ENCODE data around the gene PDE6A. TPM values are rescaled to one million over a fixed set of nuclear protein-coding genes. Genes with fewer than 3 reads are reported as not detected.
"Not testable (repeated sequence)": the region's sequence is repeated elsewhere in the genome, so short reads cannot be mapped to it uniquely, and the experiment has no call there.

Gene PDE6A
- total RNA-seq, 8 experiments from 2014 or later: 0.07 to 0.85 (median 0.27) TPM; not detected in 1

- ATAC-seq (replicated peaks in 6 of 8): no peak
- Histone ChIP-seq H3K4me3 (no peak overlapping the region), H3K4me1 (replicated peaks in 1 of 2) (no peaks in the 10 kb centered on the region), H3K27ac (no peak overlapping the region)
- in situ Hi-C loops (cut with MboI; ENCODE audit: low pct_unique_long_range_greater_than_20kb in 2 of 9, low sequenced_read_pairs in 9 of 9, unreplicated experiment in 9 of 9): no loop called here
- whole genome bisulfite sequencing, 10 experiments: 15 to 91% (median 56%) methylated on average over 1 to 7 of the region's 7 CpGs
These were observed 66.2 kb downstream of the PDE6A start for GRCh38 chr5:149878371-149878770.

GRCh38 chr5:149873896-149874295, 70.7 kb downstream of the PDE6A start:
- Histone ChIP-seq H3K4me1 (replicated peaks in 1 of 2) (no peaks in the 10 kb centered on the region), H3K27ac (no peak overlapping the region), H3K4me3 (no peak overlapping the region)
- ATAC-seq (replicated peaks in 6 of 8): no peak
- WGBS, 10 experiments: 0 to 63% (median 60%) methylated on average over 1 of the region's 1 CpG; no CpG with 5 or more reads in 5 of the 10 experiments
- in situ Hi-C loops (cut with MboI; ENCODE audit: low pct_unique_long_range_greater_than_20kb in 2 of 9, low sequenced_read_pairs in 9 of 9, unreplicated experiment in 9 of 9): no loop called here

- Histone ChIP-seq H3K4me3 (no peak overlapping the region), H3K4me1 (replicated peaks in 1 of 2) (no peaks in the 10 kb centered on the region), H3K27ac (no peak overlapping the region)
- no peak for ATAC-seq (replicated peaks in 6 of 8)
- 19 to 87% (median 72%) methylated on average over 3 to 11 of the region's 11 CpGs; no CpG with 5 or more reads in 2 of the 10 experiments for WGBS, 10 experiments
- in situ Hi-C loops (cut with MboI; ENCODE audit: low pct_unique_long_range_greater_than_20kb in 2 of 9, low sequenced_read_pairs in 9 of 9, unreplicated experiment in 9 of 9): no loop called here
These were observed 72.1 kb downstream of the PDE6A start for GRCh38 chr5:149872351-149873040.

- H3K4me3 ChIP-seq: no peak overlapping the region
- ATAC-seq (replicated peaks in 6 of 8): no peak
- H3K27ac ChIP-seq: no peak overlapping the region
- in situ Hi-C loops (cut with MboI; ENCODE audit: low pct_unique_long_range_greater_than_20kb in 2 of 9, low sequenced_read_pairs in 9 of 9, unreplicated experiment in 9 of 9): no loop called here
- no peaks in the 10 kb centered on the region for H3K4me1 ChIP-seq (replicated peaks in 1 of 2)
- 48 to 90% (median 74%) methylated on average over 2 to 6 of the region's 7 CpGs; no CpG with 5 or more reads in 2 of the 10 experiments for WGBS, 10 experiments
These were observed 73.1 kb downstream of the PDE6A start for GRCh38 chr5:149871471-149871870.

DNA sequence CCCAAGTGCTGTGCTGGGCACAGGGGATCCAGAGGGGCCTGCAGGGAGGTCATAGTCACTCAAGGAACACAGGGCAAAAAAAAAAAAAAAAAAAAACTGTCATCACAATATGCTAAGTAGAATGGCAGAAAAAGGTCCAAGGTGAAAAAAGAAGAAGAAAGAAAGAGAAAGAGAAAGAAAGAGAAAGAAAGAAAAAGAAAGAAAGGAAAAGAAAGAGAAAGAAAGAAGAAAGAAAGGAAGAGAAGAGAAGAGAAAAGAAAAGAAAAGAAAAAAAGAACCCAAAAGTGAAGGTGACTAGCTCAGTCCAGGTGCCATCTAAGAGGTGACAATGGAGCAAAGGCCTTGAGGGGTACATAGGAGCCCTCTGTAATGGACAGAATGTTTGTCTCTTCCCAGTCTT, 73.9 kb downstream of the PDE6A start:
- no peak overlapping the region for H3K27ac ChIP-seq

DNA sequence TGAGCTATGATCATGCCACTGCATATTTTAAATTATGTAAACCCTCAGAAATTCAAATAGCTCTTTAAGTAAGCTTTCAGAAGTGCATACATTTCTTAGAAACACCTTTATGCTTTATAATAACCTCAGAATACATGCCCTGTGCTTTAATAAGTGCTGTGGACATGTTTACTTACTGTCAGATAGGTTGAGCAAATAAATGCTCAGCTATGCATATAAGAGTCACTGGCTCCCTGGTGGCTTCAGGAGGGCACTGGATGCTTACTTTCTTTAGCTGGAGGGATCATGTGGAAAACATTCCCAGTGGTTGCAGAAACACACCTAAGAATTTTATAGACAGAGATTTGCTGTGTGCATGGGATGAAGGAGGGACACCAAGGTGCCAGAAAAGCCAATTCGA, 74.4 kb downstream of the PDE6A start:
- in situ Hi-C loops (cut with MboI; ENCODE audit: low pct_unique_long_range_greater_than_20kb in 2 of 9, low sequenced_read_pairs in 9 of 9, unreplicated experiment in 9 of 9): no loop called here
- 7 to 86% (median 53%) methylated on average over 1 of the region's 1 CpG; no CpG with 5 or more reads in 2 of the 10 experiments for WGBS, 10 experiments
- H3K27ac ChIP-seq: no peak overlapping the region
- ATAC-seq (replicated peaks in 6 of 8): no peak
- H3K4me3 ChIP-seq: no peak overlapping the region
- H3K4me1 ChIP-seq (replicated peaks in 1 of 2): no peaks in the 10 kb centered on the region

More for the DNA sequence above, 73.9 kb downstream of the PDE6A start:
- Histone ChIP-seq H3K4me3 (no peak overlapping the region), H3K4me1 (replicated peaks in 1 of 2) (no peaks in the 10 kb centered on the region)
- no peak for ATAC-seq (replicated peaks in 6 of 8)
- in situ Hi-C loops (cut with MboI; ENCODE audit: low pct_unique_long_range_greater_than_20kb in 2 of 9, low sequenced_read_pairs in 9 of 9, unreplicated experiment in 9 of 9): no loop called here

- in situ Hi-C loops (cut with MboI; ENCODE audit: low pct_unique_long_range_greater_than_20kb in 2 of 9, low sequenced_read_pairs in 9 of 9, unreplicated experiment in 9 of 9): no loop called here
- no peak for ATAC-seq (replicated peaks in 6 of 8)
- 20 to 92% (median 60%) methylated on average over 1 to 5 of the region's 5 CpGs; no CpG with 5 or more reads in 1 of the 10 experiments for WGBS, 10 experiments
These were observed 75.2 kb downstream of the PDE6A start for GRCh38 chr5:149869411-149869821.

DNA sequence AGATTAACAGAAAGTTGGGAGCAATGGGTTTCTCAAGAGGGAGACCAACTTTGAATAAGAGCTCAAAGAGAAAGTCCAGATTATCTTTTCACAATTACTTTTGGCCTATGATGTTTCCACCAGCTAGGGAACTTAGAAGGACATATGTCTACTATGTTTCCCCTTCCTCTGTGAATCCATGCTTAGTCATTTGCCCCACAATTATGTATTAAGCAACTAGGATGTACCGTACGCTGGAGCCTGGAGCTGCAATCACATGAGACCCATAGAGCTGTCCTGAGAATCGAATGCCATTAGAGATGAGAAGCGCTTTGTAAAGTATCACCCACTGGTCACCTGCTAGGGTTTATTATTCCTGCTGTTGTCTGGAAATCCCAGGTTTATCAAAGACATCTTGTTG, 78.8 kb downstream of the PDE6A start:
- no peaks in the 10 kb centered on the region for H3K4me1 ChIP-seq (replicated peaks in 1 of 2)
- no peak overlapping the region for H3K27ac ChIP-seq
- in situ Hi-C loops (cut with MboI; ENCODE audit: low pct_unique_long_range_greater_than_20kb in 2 of 9, low sequenced_read_pairs in 9 of 9, unreplicated experiment in 9 of 9): no loop called here
- ATAC-seq (replicated peaks in 6 of 8): no peak
- WGBS, 10 experiments: 42 to 100% (median 94%) methylated on average over 1 to 4 of the region's 4 CpGs; no CpG with 5 or more reads in 2 of the 10 experiments
- no peak overlapping the region for H3K4me3 ChIP-seq

More at GRCh38 chr5:149869411-149869821, 75.2 kb downstream of the PDE6A start:
- Histone ChIP-seq H3K27ac (no peak overlapping the region), H3K4me3 (no peak overlapping the region), H3K4me1 (replicated peaks in 1 of 2) (no peaks in the 10 kb centered on the region)

GRCh38 chr5:149863830-149864229, 80.8 kb downstream of the PDE6A start:
- no peak overlapping the region for H3K27ac ChIP-seq
- H3K4me1 ChIP-seq (replicated peaks in 1 of 2): no peaks in the 10 kb centered on the region
- H3K4me3 ChIP-seq: no peak overlapping the region
- ATAC-seq (replicated peaks in 6 of 8): no peak
- in situ Hi-C loops (cut with MboI; ENCODE audit: low pct_unique_long_range_greater_than_20kb in 2 of 9, low sequenced_read_pairs in 9 of 9, unreplicated experiment in 9 of 9): no loop called here
- WGBS, 10 experiments: 17 to 100% (median 91%) methylated on average over 1 to 3 of the region's 3 CpGs; no CpG with 5 or more reads in 2 of the 10 experiments

GRCh38 chr5:149863176-149863575, 81.4 kb downstream of the PDE6A start:
- no peak overlapping the region for H3K4me3 ChIP-seq

GRCh38 chr5:149860801-149861322, 83.7 kb downstream of the PDE6A start:
- H3K4me3 ChIP-seq: no peak overlapping the region
- 37 to 100% (median 62%) methylated on average over 1 to 6 of the region's 7 CpGs; no CpG with 5 or more reads in 1 of the 10 experiments for WGBS, 10 experiments
- no peak overlapping the region for H3K27ac ChIP-seq
- ATAC-seq (replicated peaks in 6 of 8): peak in 2 of 8 experiments; percentile 46 to 63
- H3K4me1 ChIP-seq (replicated peaks in 1 of 2): no peaks in the 10 kb centered on the region
- in situ Hi-C loops (cut with MboI; ENCODE audit: low pct_unique_long_range_greater_than_20kb in 2 of 9, low sequenced_read_pairs in 9 of 9, unreplicated experiment in 9 of 9): no loop called here

More at GRCh38 chr5:149863176-149863575, 81.4 kb downstream of the PDE6A start:
- 78 to 94% (median 91%) methylated on average over 3 to 7 of the region's 13 CpGs; no CpG with 5 or more reads in 1 of the 10 experiments for WGBS, 10 experiments
- in situ Hi-C loops (cut with MboI; ENCODE audit: low pct_unique_long_range_greater_than_20kb in 2 of 9, low sequenced_read_pairs in 9 of 9, unreplicated experiment in 9 of 9): no loop called here
- Histone ChIP-seq H3K4me1 (replicated peaks in 1 of 2) (no peaks in the 10 kb centered on the region), H3K27ac (no peak overlapping the region)
- ATAC-seq (replicated peaks in 6 of 8): no peak

- no peaks in the 10 kb centered on the region for H3K4me1 ChIP-seq (replicated peaks in 1 of 2)
- no peak overlapping the region for H3K4me3 ChIP-seq
- in situ Hi-C loops (cut with MboI; ENCODE audit: low pct_unique_long_range_greater_than_20kb in 2 of 9, low sequenced_read_pairs in 9 of 9, unreplicated experiment in 9 of 9): loop anchor here in 1 of 9 experiments (10.0 kb wide), 1 partner anchor 125 kb away; no protein-coding TSS in a partner anchor
- H3K27ac ChIP-seq: no peak overlapping the region
- no peak for ATAC-seq (replicated peaks in 6 of 8)
- WGBS, 10 experiments: 100% methylated on average over 1 to 4 of the region's 4 CpGs; no CpG with 5 or more reads in 7 of the 10 experiments
These were observed 84.8 kb downstream of the PDE6A start for GRCh38 chr5:149859746-149860145.

- not testable (repeated sequence) for H3K27ac ChIP-seq
These were observed 86.1 kb downstream of the PDE6A start for GRCh38 chr5:149858481-149858880.

More at GRCh38 chr5:149858481-149858880, 86.1 kb downstream of the PDE6A start:
- WGBS, 10 experiments: 60 to 100% (median 87%) methylated on average over 1 to 3 of the region's 6 CpGs; no CpG with 5 or more reads in 3 of the 10 experiments
- in situ Hi-C loops (cut with MboI; ENCODE audit: low pct_unique_long_range_greater_than_20kb in 2 of 9, low sequenced_read_pairs in 9 of 9, unreplicated experiment in 9 of 9): loop anchor here in 1 of 9 experiments (10.0 kb wide), 1 partner anchor 126 kb away; no protein-coding TSS in a partner anchor
- H3K4me3 ChIP-seq; ATAC-seq (replicated peaks in 6 of 8); H3K4me1 ChIP-seq (replicated peaks in 1 of 2): not testable (repeated sequence)

All from motor neuron (in vitro differentiated cells).